ENCODE data around the gene GCGR.

GCGR gene

GRCh38 chr17:81845361-81845760, 41.4 kb downstream of the GCGR start:
- no peak for DNase-seq (ENCODE audit: insufficient read length)
- FAIRE-seq, result no peak
- TF ChIP-seq TAF1 (IDR thresholded peaks at IDR 0.05; ENCODE audit: borderline replicate concordance, low read depth, low read length), result no peak
- TF ChIP-seq POLR2A (IDR thresholded peaks at IDR 0.05; ENCODE audit: low read depth, low read length), result no peak
- TF ChIP-seq POLR2AphosphoS5 (IDR thresholded peaks at IDR 0.05; ENCODE audit: low read depth, low read length), result no peak

GRCh38 chr17:81845881-81846742, 42.2 kb downstream of the GCGR start:
- DNase-seq (ENCODE audit: insufficient read length) (no peak), FAIRE-seq (no peak)
- TF ChIP-seq TAF1 (IDR thresholded peaks at IDR 0.05; ENCODE audit: borderline replicate concordance, low read depth, low read length) (no peak), POLR2A (IDR thresholded peaks at IDR 0.05; ENCODE audit: low read depth, low read length) (0 out of 2 replicates have a peak, but pooled peaks have one; percentile 10)

GRCh38 chr17:81846743-81847689, 43.1 kb downstream of the GCGR start:
- DNase-seq (ENCODE audit: insufficient read length) (no peak), FAIRE-seq (no peak)
- TF ChIP-seq TAF1 (IDR thresholded peaks at IDR 0.05; ENCODE audit: borderline replicate concordance, low read depth, low read length) (no peak), POLR2AphosphoS5 (IDR thresholded peaks at IDR 0.05; ENCODE audit: low read depth, low read length) (peak; percentile 43), POLR2A (IDR thresholded peaks at IDR 0.05; ENCODE audit: low read depth, low read length) (peak; percentile 25; the same call in 1 of the 2 replicates)

- DNase-seq (ENCODE audit: insufficient read length), result no peak
- no peak for FAIRE-seq
- TF ChIP-seq POLR2A (IDR thresholded peaks at IDR 0.05; ENCODE audit: low read depth, low read length) (no peak), TAF1 (IDR thresholded peaks at IDR 0.05; ENCODE audit: borderline replicate concordance, low read depth, low read length) (no peak), POLR2AphosphoS5 (IDR thresholded peaks at IDR 0.05; ENCODE audit: low read depth, low read length) (no peak)
These were observed 45.5 kb downstream of the GCGR start for GRCh38 chr17:81849457-81849856.

- FAIRE-seq (no peak), DNase-seq (ENCODE audit: insufficient read length) (no peak)
- TF ChIP-seq TAF1 (IDR thresholded peaks at IDR 0.05; ENCODE audit: borderline replicate concordance, low read depth, low read length) (no peak), POLR2A (IDR thresholded peaks at IDR 0.05; ENCODE audit: low read depth, low read length) (no peak), POLR2AphosphoS5 (IDR thresholded peaks at IDR 0.05; ENCODE audit: low read depth, low read length) (no peak)
These were observed 47.5 kb downstream of the GCGR start for GRCh38 chr17:81851423-81851822.

- DNase-seq (ENCODE audit: insufficient read length) (no peak), FAIRE-seq (no peak)
- TF ChIP-seq POLR2A (IDR thresholded peaks at IDR 0.05; ENCODE audit: low read depth, low read length), result no peak; the same call in 1 of the 2 replicates
- no peak for TF ChIP-seq TAF1 (IDR thresholded peaks at IDR 0.05; ENCODE audit: borderline replicate concordance, low read depth, low read length)
- TF ChIP-seq POLR2AphosphoS5 (IDR thresholded peaks at IDR 0.05; ENCODE audit: low read depth, low read length), result no peak
These were observed 48.3 kb downstream of the GCGR start for GRCh38 chr17:81852237-81852636.

GRCh38 chr17:81854974-81855774, 51.2 kb downstream of the GCGR start:
- DNase-seq (ENCODE audit: insufficient read length) (no peak), FAIRE-seq (no peak)
- TF ChIP-seq POLR2A (IDR thresholded peaks at IDR 0.05; ENCODE audit: low read depth, low read length), result no peak

- DNase-seq (ENCODE audit: insufficient read length) (no peak), FAIRE-seq (no peak)
- no peak for TF ChIP-seq POLR2AphosphoS5 (IDR thresholded peaks at IDR 0.05; ENCODE audit: low read depth, low read length)
- no peak for TF ChIP-seq POLR2A (IDR thresholded peaks at IDR 0.05; ENCODE audit: low read depth, low read length)
- TF ChIP-seq TAF1 (IDR thresholded peaks at IDR 0.05; ENCODE audit: borderline replicate concordance, low read depth, low read length), result no peak
These were observed 54.4 kb downstream of the GCGR start for GRCh38 chr17:81858170-81858966.

- TF ChIP-seq POLR2A (IDR thresholded peaks at IDR 0.05; ENCODE audit: low read depth, low read length) (no peak), POLR2AphosphoS5 (IDR thresholded peaks at IDR 0.05; ENCODE audit: low read depth, low read length) (no peak), TAF1 (IDR thresholded peaks at IDR 0.05; ENCODE audit: borderline replicate concordance, low read depth, low read length) (no peak)
- no peak for DNase-seq (ENCODE audit: insufficient read length)
- no peak for FAIRE-seq
These were observed 55.3 kb downstream of the GCGR start for GRCh38 chr17:81858967-81859905.

Data from GM12892 (cell line).